MM.1S (cell line): ENCODE measurements around the gene DMTF1.

Experiments used
- DNase-seq: peaks from one replicate; pipeline ENCODE4 v3.0.0-alpha.2; 2015
- H2AFZ ChIP-seq: fragments of 300-600 bp; sonication (generic); 2 replicates; pipeline ENCODE4 v1.6.0; 2016; ENCODE audit warnings: antibody characterized with exemption, low read length
- H3F3A ChIP-seq: fragments of 300-600 bp; sonication (generic); 2 replicates; pipeline ENCODE4 v1.6.1; 2016; ENCODE audit warnings: mild to moderate bottlenecking, antibody characterized with exemption, low read length, moderate library complexity, mixed read lengths; ENCODE audit not compliant: insufficient read depth
- H3K27ac ChIP-seq: fragments of 300-600 bp; sonication (generic); 2 replicates; pipeline ENCODE4 v1.5.1; 2016; ENCODE audit warnings: mild to moderate bottlenecking, low read length
- H3K27me3 ChIP-seq: fragments of 300-600 bp; sonication (generic); replicated peaks from 2 replicates; pipeline ENCODE4 v1.6.0; 2016; ENCODE audit warnings: low read length; ENCODE audit not compliant: insufficient read depth
- H3K36me3 ChIP-seq: fragments of 300-600 bp; sonication (generic); replicated peaks from 2 replicates; pipeline ENCODE4 v1.6.1; 2016; ENCODE audit warnings: mild to moderate bottlenecking, low read length, mixed read lengths; ENCODE audit not compliant: insufficient read depth
- H3K4me1 ChIP-seq: fragments of 300-600 bp; sonication (generic); 2 replicates; pipeline ENCODE4 v1.6.1; 2016; ENCODE audit warnings: low read length, mixed read lengths
- H3K4me2 ChIP-seq: fragments of 300-600 bp; sonication (generic); 2 replicates; pipeline ENCODE4 v1.6.0; 2016; ENCODE audit warnings: low read depth, low read length
- H3K4me3 ChIP-seq: fragments of 300-600 bp; sonication (generic); 2 replicates; pipeline ENCODE4 v1.5.1; 2016; ENCODE audit warnings: low read length, mixed read lengths
- H3K79me2 ChIP-seq: fragments of 300-600 bp; sonication (generic); 2 replicates; pipeline ENCODE4 v1.6.1; 2016; ENCODE audit warnings: mixed run types, low read length, mixed read lengths
- H3K9ac ChIP-seq: fragments of 300-600 bp; sonication (generic); 2 replicates; pipeline ENCODE4 v1.6.1; 2016; ENCODE audit warnings: low read length, mixed read lengths
- H3K9me2 ChIP-seq: fragments of 300-600 bp; sonication (generic); replicated peaks from 2 replicates; pipeline ENCODE4 v1.6.1; 2016; ENCODE audit warnings: mild to moderate bottlenecking, low read length, mixed read lengths; ENCODE audit not compliant: insufficient read depth
- H3K9me3 ChIP-seq: fragments of 300-600 bp; sonication (generic); replicated peaks from 2 replicates; pipeline ENCODE4 v1.6.1; 2016; ENCODE audit warnings: mild to moderate bottlenecking, low read length, mixed read lengths; ENCODE audit not compliant: insufficient read depth
- H4K20me1 ChIP-seq: fragments of 300-600 bp; sonication (generic); 2 replicates; pipeline ENCODE4 v1.6.1; 2016; ENCODE audit warnings: mild to moderate bottlenecking, low read length, moderate library complexity, mixed read lengths; ENCODE audit not compliant: insufficient read depth
- EZH2 ChIP-seq: fragments of 300-600 bp; sonication (generic); optimal IDR thresholded peaks from 2 replicates; pipeline ENCODE3; 2017; ENCODE audit warnings: low read depth, mild to moderate bottlenecking, antibody characterized with exemption, low read length, mixed read lengths
- EZH2phosphoT487 ChIP-seq: fragments of 300-600 bp; sonication (generic); IDR thresholded peaks from 2 replicates; pipeline ENCODE4 v1.6.1; 2018; ENCODE audit warnings: antibody characterized with exemption, low read length
- TF ChIP-seq, protein P1 (sequence below): fragments of 300-600 bp; sonication (generic); IDR thresholded peaks from 2 replicates; pipeline ENCODE4 v1.5.1; 2016; ENCODE audit warnings: antibody characterized with exemption, low read length, mixed read lengths

The DMTF1 gene

DNA sequence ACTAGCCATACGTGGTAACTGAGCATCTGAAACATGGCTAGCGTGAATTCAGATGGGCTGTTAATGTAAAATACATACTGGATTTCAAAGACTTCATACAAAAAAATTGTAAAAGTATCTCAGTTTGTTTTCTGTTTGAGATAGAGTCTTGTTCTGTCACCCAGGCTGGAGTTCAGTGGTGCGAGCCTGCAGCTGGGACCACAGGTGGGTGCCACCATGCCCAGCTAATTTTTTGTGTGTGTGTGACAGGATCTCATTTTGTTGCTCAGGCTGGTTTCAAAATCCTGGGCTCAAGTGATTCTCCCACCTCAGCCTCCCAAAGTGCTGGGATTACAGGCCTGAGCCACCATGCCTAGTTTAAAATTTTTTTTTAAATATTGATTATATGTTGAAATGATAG lies 62.8 kb downstream of the DMTF1 start:
- Histone ChIP-seq H3K9me2 (no peaks in the 10 kb centered on the region), H3K79me2 (peaks cover 95% of the 10 kb centered on the region)

DNA sequence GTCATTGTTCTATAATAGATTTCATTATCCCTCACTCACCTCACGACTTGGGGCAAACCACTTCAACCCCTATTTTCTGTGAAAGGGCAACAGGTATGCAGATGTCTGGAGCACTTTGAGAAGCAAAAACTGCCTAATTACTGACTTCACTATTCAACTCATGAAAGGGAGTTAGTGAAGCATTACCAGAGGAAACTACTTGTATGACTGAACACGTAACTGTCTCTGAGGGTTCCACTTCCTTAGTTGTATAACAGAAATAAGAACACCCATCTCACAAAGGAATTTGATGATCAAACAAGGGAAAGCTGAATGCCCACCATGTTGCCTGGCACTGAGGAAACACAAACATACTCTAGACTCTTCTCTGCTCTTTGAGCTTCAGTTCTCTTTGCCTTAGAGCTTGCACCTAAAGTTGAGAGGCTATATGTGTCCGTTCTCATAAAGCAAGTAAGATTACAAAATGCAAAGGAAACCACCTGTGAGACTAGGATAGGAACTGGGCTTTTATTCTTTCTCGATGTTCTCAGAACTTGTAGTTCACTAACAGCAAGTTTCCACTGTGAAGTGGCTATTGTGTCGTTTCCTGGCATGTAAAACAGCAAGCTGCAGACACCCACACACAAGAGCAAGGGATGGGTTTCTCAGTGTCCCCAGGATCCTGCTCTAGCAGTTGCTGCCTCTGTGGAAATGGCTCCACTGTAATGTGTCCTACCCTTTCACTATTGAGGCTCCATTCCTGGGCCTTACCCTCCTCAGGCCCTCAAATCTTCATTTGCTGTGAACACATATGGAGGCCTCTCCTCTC lies 64.7 kb downstream of the DMTF1 start:
- Histone ChIP-seq H3K9ac (peak overlapping the region; percentile 92), H3K27ac (peak overlapping the region; percentile 91), H3K36me3 (no peaks in the 10 kb centered on the region), H3K9me3 (no peaks in the 10 kb centered on the region), H4K20me1 (0 out of 2 replicates have a peak, but pooled peaks cover 7% of the 10 kb centered on the region), H3F3A (peaks cover 48% of the 10 kb centered on the region), H3K79me2 (peaks cover 77% of the 10 kb centered on the region), H3K4me1 (peaks cover 41% of the 10 kb centered on the region), H2AFZ (no peak overlapping the region), H3K27me3 (no peaks in the 10 kb centered on the region), H3K9me2 (no peaks in the 10 kb centered on the region), H3K4me2 (peak overlapping the region; percentile 88), H3K4me3 (peak overlapping the region; percentile 94)
- DNase-seq = peak; percentile 70
- TF ChIP-seq EZH2 (no peak), EZH2phosphoT487 (no peak)
- TF ChIP-seq, protein P1, sequence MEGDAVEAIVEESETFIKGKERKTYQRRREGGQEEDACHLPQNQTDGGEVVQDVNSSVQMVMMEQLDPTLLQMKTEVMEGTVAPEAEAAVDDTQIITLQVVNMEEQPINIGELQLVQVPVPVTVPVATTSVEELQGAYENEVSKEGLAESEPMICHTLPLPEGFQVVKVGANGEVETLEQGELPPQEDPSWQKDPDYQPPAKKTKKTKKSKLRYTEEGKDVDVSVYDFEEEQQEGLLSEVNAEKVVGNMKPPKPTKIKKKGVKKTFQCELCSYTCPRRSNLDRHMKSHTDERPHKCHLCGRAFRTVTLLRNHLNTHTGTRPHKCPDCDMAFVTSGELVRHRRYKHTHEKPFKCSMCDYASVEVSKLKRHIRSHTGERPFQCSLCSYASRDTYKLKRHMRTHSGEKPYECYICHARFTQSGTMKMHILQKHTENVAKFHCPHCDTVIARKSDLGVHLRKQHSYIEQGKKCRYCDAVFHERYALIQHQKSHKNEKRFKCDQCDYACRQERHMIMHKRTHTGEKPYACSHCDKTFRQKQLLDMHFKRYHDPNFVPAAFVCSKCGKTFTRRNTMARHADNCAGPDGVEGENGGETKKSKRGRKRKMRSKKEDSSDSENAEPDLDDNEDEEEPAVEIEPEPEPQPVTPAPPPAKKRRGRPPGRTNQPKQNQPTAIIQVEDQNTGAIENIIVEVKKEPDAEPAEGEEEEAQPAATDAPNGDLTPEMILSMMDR = no peak

More for the DNA sequence above, 62.8 kb downstream of the DMTF1 start:
- H4K20me1 ChIP-seq = peaks cover 14% of the 10 kb centered on the region; the same call in 1 of the 2 replicates
- no peaks in the 10 kb centered on the region for H3K36me3 ChIP-seq
- peaks cover 40% of the 10 kb centered on the region for H3F3A ChIP-seq
- TF ChIP-seq EZH2phosphoT487 = no peak
- TF ChIP-seq, protein P1 = no peak
- no peak for TF ChIP-seq EZH2
- no peak overlapping the region for H3K4me2 ChIP-seq
- H3K4me1 ChIP-seq = peaks cover 34% of the 10 kb centered on the region
- no peak overlapping the region for H3K27ac ChIP-seq
- H3K4me3 ChIP-seq = no peak overlapping the region
- no peak overlapping the region for H2AFZ ChIP-seq
- H3K9ac ChIP-seq = no peak overlapping the region
- H3K9me3 ChIP-seq = no peaks in the 10 kb centered on the region
- H3K27me3 ChIP-seq = no peaks in the 10 kb centered on the region
- no peak for DNase-seq

DNA sequence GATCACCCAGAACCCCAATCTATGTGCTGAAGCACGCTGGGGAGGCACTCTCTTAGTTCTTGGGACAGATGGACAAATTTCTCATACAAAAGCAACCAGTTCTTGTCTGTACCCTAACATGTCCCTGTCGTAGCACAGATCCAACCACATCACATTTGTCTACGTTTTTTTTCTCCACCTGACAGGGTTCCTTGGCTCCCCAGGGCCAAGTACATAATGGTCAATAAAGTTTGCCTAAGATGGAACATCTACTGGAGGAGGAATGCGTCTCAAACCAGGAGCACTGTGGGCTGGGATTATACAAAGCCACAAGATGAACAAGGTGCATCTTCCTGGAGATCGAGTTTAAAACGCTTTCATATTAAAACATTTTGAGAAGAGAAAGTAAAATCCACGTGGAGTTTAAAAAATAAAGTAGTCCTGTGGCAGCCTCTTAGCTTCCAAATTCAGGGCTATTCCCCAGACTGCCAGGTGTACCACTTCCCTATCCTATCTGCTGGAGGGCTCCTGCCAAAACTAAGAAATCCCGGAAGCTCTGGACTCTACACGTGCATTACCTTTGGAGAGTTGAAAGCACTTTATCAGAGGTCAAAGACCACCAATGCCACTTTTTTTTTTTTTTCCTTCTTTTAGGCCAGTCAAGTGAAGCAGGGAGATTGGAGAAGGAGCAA lies 65.9 kb downstream of the DMTF1 start:
- H3K9me3 ChIP-seq = no peaks in the 10 kb centered on the region
- peaks cover 48% of the 10 kb centered on the region for H3F3A ChIP-seq
- H3K36me3 ChIP-seq = no peaks in the 10 kb centered on the region
- no peaks in the 10 kb centered on the region for H3K27me3 ChIP-seq
- no peaks in the 10 kb centered on the region for H4K20me1 ChIP-seq
- peak overlapping the region; percentile 92 for H3K9ac ChIP-seq
- H2AFZ ChIP-seq = no peak overlapping the region
- DNase-seq = no peak
- peak overlapping the region; percentile 91 for H3K27ac ChIP-seq
- TF ChIP-seq EZH2 = no peak
- TF ChIP-seq, protein P1 = no peak
- no peak for TF ChIP-seq EZH2phosphoT487
- peak overlapping the region; percentile 94 for H3K4me3 ChIP-seq
- H3K4me1 ChIP-seq = peaks cover 34% of the 10 kb centered on the region
- peak overlapping the region; percentile 88 for H3K4me2 ChIP-seq
- H3K9me2 ChIP-seq = no peaks in the 10 kb centered on the region
- peaks cover 65% of the 10 kb centered on the region for H3K79me2 ChIP-seq
